ENCODE measurements around the gene PHYHD1. TPM values are rescaled to one million over a fixed set of nuclear protein-coding genes. Genes with fewer than 3 reads are reported as not detected.

PHYHD1 gene
- 10 to 100 TPM in 11 of 12 donors, not detected in 1; 30.7 to 50.2 (median 39.8) TPM for polyA plus RNA-seq (ENCODE audit: insufficient read length in 12 of 12)
- long read RNA-seq, donor 1: 0 reads
- long read RNA-seq, donor 2, partial matches to known transcripts: 0 of 1 reads
- long read RNA-seq, donor 2, other reads (novel, unspliced or antisense): 0 of 1 reads
- long read RNA-seq, donor 3, partial matches to known transcripts: 0 of 1 reads
- long read RNA-seq, donor 3, other reads (novel, unspliced or antisense): 0 of 1 reads
- long read RNA-seq, donor 4, partial matches to known transcripts: 0 of 1 reads
- long read RNA-seq, donor 4, other reads (novel, unspliced or antisense): 0 of 1 reads
- long read RNA-seq, donor 5: 0 reads
- long read RNA-seq, donor 6: 0 reads
- long read RNA-seq, donor 7, partial matches to known transcripts: 0 of 1 reads
- long read RNA-seq, donor 7, other reads (novel, unspliced or antisense): 0 of 1 reads
- long read RNA-seq, donor 8, partial matches to known transcripts: 0 of 1 reads
- long read RNA-seq, donor 8, other reads (novel, unspliced or antisense): 0 of 1 reads
- long read RNA-seq, donor 9: 0 reads
- long read RNA-seq, donor 10, partial matches to known transcripts: 0 of 1 reads
- long read RNA-seq, donor 10, other reads (novel, unspliced or antisense): 0 of 1 reads
- long read RNA-seq, donor 11, partial matches to known transcripts: 0 of 1 reads
- long read RNA-seq, donor 11, other reads (novel, unspliced or antisense): 0 of 1 reads

GRCh38 chr9:128920381-128921058 lies at the start of gene PHYHD1:
TSS of gene PHYHD1 (plus strand) at chr9:128920982. CDS start at chr9:128922324, 1,342 bp downstream.
- DNase-seq: peak; percentile 34

DNA sequence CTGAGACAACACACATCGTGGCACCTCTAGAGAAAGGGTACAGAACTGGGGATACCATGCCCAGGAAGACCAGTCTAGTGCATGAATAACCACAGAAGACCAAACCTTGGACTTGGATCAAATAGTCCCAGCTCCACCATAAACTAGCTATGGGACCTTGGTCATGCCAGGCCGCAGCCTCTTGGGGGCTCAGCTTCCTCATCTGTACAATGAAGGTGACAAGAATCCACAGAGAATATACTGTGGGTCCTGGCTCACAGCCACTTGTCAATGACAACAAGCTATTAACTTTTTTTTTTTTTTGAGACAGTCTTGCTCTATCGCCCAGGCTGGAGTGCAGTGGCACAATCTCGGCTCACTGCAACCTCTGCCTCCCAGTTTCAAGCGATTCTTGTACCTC lies 42.9 kb upstream of the PHYHD1 start:
- DNase-seq: no peak

DNA sequence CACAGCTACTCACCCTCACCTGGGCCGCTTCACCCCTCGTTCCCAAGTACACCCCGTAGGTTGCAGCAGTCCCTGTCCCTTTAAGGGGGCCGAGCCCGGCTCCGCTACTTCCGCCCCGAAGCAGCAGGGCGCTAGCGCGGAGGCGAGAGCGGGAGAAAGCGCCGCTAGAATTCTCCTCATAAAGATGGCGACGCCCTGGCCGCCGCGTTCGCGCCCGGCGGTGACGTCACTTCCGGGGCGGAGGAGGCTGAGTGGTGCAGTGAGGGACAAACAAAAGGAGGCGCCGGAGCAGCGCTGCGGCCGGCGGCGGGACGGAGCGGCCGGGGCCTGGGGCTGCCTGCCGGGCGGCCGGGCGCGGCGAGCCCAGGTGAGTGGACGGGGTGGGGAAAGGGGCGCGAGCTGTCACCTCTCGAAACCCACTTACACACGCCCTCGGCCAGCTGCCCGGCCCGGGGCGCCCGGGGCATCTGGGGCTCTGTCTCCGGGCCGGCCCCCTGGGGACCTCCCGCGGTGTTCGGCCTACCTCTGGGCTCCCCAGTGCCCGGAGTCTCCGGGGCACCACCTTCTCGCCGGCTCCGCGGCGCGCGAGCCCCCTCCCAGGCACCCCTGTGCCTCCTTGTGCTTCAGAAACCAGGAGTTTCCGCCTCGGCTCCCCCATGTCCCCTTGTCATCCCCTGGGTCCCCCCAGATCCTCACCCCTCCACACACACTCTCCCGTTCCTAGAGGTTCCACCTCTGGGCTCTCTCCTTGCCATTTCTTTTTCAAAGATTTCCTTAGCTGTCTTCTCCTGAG lies 38.7 kb upstream of the PHYHD1 start, which contains the start of the genes KYAT1 and LRRC8A:
Gene KYAT1, minus strand, starts transcription at position 67 of the 793 bp plus-strand sequence. CDS start 36,545 bp downstream, outside the sequence.
Gene LRRC8A, plus strand, starts transcription at position 250 of the 793 bp plus-strand sequence. CDS start 25,032 bp downstream, outside the sequence.
- peak; percentile 98 for DNase-seq

DNA sequence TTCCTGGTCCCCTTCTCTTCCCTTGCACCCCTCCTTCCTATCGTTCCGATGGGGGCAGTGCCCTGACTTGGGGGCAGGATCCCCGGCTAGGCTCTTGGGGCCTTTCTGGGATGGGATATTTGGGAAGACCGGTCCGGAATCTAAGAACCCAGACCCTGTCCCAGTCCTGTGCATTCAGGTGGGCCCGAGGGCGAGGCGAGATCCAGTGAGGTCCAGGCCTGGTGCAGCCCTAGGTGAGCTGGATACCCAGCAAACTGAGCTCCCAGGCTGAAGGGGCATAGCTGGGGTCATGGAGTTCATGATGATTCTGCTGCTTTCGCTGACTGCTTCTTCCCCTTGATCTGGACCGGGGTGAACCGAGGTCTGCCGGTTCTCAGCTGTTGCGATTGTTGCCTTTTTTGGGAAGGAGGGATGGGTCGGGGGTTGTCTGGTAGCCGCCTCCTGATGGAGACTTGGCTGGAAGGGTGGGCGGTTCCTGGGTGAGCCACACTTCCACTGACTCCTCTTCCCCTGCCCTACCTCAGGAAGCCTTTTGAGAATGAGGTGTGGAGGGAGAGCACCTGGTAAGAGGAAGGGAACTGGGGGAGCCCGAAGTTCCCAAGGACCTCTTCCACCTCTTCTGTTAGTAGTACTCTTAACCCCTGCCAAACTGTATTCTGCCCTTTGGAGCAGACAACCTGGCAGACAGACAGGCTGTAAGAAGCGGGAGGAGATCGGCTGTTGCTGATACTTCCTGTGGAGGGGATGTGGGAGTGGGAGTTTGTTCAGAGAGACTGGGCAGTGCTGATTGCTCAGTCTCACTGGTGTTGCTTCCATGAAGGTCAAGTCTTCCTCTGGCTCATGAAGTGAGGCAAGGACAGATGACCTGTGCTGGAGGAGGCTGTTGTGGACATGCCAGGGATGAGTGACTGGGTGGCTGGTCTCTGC lies 37.8 kb upstream of the PHYHD1 start:
- peak; percentile 26 for DNase-seq

DNA sequence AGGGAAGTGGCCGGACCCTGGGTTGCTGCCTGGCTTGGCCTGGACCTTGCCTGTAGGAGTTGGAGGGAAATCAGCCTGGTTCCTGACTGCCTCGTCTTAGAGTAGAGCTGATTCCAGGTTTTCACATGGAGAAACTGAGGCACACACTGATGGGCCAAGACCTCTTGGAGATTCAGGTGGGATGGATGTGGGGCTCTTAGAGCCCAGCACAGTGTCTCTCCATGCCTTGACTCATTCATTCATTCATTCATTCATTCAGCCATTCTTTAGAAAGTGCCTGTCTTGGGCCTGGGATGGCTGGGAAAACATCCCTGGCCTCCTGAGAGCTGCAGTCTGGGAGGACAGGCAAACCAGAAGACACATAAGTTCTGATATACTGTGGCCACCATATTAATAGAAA lies 36.6 kb upstream of the PHYHD1 start:
- no peak for DNase-seq

DNA sequence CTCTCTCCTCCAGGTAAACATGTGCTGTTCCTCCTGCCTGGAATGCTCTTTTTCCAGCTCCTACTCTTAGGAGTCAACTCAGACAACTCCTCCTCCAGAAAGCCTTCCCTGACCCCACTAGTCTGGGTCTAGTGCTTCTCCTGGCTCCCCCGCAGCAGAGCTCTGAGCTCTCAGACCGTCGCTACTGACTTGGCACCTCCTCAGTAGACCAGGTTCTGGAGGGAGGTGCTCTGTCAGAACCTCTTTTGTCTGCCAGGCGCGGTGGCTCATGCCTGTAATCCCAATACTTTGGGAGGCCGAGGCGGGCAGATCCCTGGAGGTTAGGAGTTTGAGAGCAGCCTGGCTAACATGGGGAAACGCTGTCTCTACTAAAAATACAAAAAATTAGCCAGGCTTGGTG lies 35.4 kb upstream of the PHYHD1 start:
- no peak for DNase-seq

DNA sequence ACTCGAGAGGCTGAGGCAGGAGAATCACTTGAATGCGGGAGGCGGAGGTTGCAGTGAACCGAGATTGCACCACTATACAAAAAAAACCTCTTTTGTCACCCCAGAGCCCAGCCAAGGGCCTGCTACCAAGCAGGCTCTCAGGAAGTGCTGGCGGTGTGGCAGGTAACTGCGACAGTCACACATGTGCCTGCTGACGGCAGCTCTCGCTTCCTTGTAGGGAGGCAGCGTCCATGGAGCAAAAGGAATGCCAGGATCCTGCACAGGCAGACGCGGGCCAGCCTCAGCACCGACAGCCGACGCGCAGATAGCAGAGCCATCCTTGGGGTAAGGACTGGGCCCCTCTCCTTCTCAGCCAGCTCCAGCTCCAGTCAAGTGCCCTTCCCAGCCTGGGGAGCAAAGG lies 35.0 kb upstream of the PHYHD1 start:
- DNase-seq: no peak

DNA sequence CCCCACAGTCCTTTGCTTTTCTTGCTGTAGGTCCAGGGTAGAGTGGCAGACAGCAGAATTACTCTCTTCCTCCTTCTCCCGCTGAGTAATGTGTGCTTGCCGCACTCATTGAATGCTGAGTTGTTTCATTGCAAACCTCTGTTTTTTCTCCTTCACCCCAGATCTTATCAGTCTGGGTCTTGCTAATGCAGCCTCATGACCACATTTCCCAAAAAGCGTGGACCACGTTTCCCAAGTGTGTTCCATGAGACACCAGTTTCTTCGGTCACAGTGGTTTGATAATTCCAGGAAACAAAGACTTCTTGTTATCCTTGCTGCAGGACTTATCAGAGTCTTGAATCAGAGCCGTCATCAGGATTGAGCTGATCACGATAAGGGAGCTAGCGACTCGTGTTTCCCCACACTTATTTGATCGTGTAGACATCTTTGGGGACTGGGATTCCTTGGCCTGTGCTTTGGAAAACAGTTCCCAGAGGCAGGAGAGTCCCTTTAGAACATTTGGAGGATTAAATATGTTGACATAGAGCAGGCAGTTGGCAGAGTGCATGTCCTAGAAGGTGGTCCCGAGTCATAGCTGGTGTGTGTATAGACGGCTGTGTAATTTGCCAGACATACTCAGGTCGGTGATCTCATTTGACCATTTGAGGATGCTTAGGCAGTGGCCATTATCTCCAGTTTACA lies 34.4 kb upstream of the PHYHD1 start:
- DNase-seq: no peak

DNA sequence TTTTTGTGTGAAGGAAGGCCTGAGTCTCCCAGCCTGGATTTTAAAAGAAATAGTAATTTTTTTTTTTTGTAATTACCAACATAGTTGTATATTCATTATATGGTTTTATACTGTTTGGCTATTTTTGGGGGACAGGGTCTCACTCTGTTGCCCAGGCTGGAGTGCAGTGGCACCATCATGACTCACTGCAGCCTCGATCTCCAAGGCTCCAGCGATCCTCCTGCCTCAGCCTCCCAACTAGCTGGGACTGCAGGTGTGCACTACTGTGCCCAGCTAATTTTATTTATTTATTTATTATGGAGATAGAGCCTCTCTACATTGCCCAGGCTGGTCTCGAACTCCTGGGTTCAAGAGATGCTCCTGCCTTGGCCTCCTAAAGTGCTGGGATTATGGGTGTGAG lies 33.7 kb upstream of the PHYHD1 start:
- DNase-seq: no peak

- no peak for DNase-seq
These were observed 32.9 kb upstream of the PHYHD1 start for GRCh38 chr9:128887914-128888350.

GRCh38 chr9:128891321-128892220 lies 29.2 kb upstream of the PHYHD1 start:
- DNase-seq: no peak

GRCh38 chr9:128892221-128892921 lies 28.4 kb upstream of the PHYHD1 start:
- DNase-seq: peak; percentile 36

DNA sequence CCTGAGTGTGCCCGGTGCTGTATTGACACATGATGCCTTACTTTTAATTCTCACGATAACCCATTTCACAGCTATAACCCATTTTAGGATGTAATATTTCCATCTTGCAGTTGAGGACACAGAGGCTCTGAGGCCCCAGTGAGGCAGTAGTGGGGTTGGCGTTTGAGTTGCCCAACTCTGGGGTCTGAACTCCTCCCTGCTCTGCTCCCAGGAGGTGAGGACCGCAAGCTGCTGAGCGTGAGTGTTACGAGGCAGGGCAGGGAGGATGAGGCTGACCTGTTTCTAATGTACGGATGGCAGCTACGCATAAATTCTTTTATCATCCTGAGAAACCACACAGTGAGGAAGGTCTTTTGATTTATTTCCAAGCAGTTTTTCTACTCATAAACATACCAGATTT lies 27.4 kb upstream of the PHYHD1 start:
- no peak for DNase-seq

DNA sequence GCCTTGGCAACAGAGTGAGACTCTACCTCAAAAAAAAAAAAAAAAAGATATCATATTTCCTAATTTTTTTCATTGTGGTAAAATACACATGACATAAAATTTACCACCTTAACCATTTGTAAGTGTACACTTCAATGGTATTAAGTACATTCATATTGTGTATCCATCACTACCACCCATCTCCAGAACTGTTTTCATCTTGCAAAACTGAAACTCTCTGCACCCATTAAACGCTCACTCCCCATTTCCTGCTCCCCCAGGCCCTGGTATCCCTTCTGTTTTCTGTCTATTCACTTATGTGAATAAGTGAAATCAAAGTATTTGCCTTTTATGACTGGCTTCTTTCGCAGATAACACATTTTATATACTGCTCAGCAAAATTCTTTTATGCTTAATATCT lies 26.0 kb upstream of the PHYHD1 start:
- no peak for DNase-seq

DNA sequence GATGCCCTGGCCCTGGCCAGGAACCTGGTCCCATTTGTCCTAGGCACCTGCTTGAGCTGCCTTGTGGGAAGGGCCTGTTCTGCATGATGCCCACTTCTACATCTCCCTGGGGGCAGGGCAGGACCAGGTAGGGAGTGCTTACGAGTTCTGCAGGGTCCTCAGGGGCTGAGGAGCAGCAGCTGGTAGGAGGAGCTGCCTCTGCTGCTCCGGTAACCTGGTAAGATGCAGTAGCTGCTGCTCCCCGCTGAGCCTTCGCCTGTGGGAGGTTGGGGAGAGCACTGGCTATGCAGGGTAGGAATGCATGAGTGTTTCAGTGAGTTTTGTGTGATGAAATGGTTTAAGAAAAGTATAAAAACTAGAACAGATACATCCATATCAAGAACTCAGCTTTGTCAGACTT lies 25.2 kb upstream of the PHYHD1 start:
- DNase-seq: no peak

GRCh38 chr9:128898382-128898781 lies 22.4 kb upstream of the PHYHD1 start:
- DNase-seq: no peak

- no peak for DNase-seq
These were observed 21.8 kb upstream of the PHYHD1 start for GRCh38 chr9:128898845-128899565.
